Measurements from ENCODE around the gene BLTP1. TPM values are rescaled to one million over a fixed set of nuclear protein-coding genes. Genes with fewer than 3 reads are reported as not detected.

BLTP1 gene
- total RNA-seq, 1 donor from 2014 or later, result 41.6 TPM

GRCh38 chr4:122118243-122118642 is 33.9 kb upstream of the BLTP1 start:
- TF ChIP-seq, protein P1, sequence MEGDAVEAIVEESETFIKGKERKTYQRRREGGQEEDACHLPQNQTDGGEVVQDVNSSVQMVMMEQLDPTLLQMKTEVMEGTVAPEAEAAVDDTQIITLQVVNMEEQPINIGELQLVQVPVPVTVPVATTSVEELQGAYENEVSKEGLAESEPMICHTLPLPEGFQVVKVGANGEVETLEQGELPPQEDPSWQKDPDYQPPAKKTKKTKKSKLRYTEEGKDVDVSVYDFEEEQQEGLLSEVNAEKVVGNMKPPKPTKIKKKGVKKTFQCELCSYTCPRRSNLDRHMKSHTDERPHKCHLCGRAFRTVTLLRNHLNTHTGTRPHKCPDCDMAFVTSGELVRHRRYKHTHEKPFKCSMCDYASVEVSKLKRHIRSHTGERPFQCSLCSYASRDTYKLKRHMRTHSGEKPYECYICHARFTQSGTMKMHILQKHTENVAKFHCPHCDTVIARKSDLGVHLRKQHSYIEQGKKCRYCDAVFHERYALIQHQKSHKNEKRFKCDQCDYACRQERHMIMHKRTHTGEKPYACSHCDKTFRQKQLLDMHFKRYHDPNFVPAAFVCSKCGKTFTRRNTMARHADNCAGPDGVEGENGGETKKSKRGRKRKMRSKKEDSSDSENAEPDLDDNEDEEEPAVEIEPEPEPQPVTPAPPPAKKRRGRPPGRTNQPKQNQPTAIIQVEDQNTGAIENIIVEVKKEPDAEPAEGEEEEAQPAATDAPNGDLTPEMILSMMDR (IDR thresholded peaks at IDR 0.05), result no peak
- Mint-ChIP-seq H3K27ac (ENCODE audit: unreplicated experiment) (no peak overlapping the region), H3K9me3 (ENCODE audit: unreplicated experiment) (no peaks in the 10 kb centered on the region), H3K36me3 (ENCODE audit: unreplicated experiment) (no peaks in the 10 kb centered on the region), H3K4me3 (ENCODE audit: unreplicated experiment) (no peak overlapping the region), H3K27me3 (ENCODE audit: unreplicated experiment) (no peaks in the 10 kb centered on the region), H3K4me1 (ENCODE audit: unreplicated experiment) (peaks cover 3% of the 10 kb centered on the region)
- no peak for DNase-seq (ENCODE audit: extremely low spot score, unreplicated experiment)

GRCh38 chr4:122119739-122120138 is 32.4 kb upstream of the BLTP1 start:
- H3K4me3 Mint-ChIP-seq (ENCODE audit: unreplicated experiment), result no peak overlapping the region
- TF ChIP-seq, protein P1 (IDR thresholded peaks at IDR 0.05), result no peak
- no peak overlapping the region for H3K27ac Mint-ChIP-seq (ENCODE audit: unreplicated experiment)
- no peak for DNase-seq (ENCODE audit: extremely low spot score, unreplicated experiment)
- no peaks in the 10 kb centered on the region for H3K9me3 Mint-ChIP-seq (ENCODE audit: unreplicated experiment)
- H3K27me3 Mint-ChIP-seq (ENCODE audit: unreplicated experiment), result no peaks in the 10 kb centered on the region
- H3K4me1 Mint-ChIP-seq (ENCODE audit: unreplicated experiment), result peaks cover 3% of the 10 kb centered on the region
- no peaks in the 10 kb centered on the region for H3K36me3 Mint-ChIP-seq (ENCODE audit: unreplicated experiment)

DNA sequence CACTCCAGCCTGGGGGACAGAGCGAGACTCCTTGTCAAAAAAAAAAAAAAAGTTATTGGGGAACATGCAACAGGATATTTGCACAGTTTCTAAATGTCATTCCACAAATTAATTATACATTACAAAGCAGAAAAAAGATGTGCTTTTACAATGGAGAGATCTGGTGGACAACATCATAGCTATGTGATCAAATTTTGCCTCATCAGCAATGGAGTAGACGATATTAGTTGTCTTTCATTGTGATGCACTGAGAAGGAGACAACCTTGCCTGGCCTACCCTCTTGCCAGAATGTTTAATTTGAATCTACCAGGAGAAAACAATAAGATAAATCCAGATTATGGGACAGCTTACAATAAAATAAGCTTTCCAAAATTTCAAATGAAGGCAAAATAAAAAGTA is 30.5 kb upstream of the BLTP1 start:
- no peaks in the 10 kb centered on the region for H3K36me3 Mint-ChIP-seq (ENCODE audit: unreplicated experiment)
- DNase-seq (ENCODE audit: extremely low spot score, unreplicated experiment), result no peak
- no peak overlapping the region for H3K4me3 Mint-ChIP-seq (ENCODE audit: unreplicated experiment)
- no peaks in the 10 kb centered on the region for H3K9me3 Mint-ChIP-seq (ENCODE audit: unreplicated experiment)
- H3K4me1 Mint-ChIP-seq (ENCODE audit: unreplicated experiment), result peaks cover 3% of the 10 kb centered on the region
- no peaks in the 10 kb centered on the region for H3K27me3 Mint-ChIP-seq (ENCODE audit: unreplicated experiment)
- no peak overlapping the region for H3K27ac Mint-ChIP-seq (ENCODE audit: unreplicated experiment)
- TF ChIP-seq, protein P1 (IDR thresholded peaks at IDR 0.05), result no peak

DNA sequence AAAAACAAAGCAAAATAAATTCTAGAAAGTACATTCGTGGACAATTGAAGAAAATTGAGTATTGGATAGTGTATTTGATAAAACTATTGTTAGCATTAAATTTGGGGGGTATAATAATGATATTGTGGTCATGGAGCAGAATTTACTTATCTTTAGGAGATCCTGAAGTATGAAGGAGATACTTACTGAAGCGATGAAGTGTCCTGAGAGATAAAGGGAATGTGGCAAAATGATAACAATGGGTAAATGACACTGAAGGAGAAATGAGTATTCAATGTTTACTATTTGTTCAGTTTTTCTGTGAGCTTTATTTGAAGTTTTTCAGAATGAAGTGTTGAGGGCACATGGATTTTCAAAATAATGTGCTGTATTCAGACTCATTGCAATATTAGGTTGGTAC is 30.0 kb upstream of the BLTP1 start:
- Mint-ChIP-seq H3K36me3 (ENCODE audit: unreplicated experiment) (no peaks in the 10 kb centered on the region), H3K27ac (ENCODE audit: unreplicated experiment) (no peak overlapping the region), H3K27me3 (ENCODE audit: unreplicated experiment) (no peaks in the 10 kb centered on the region), H3K4me3 (ENCODE audit: unreplicated experiment) (no peak overlapping the region), H3K4me1 (ENCODE audit: unreplicated experiment) (peaks cover 3% of the 10 kb centered on the region), H3K9me3 (ENCODE audit: unreplicated experiment) (no peaks in the 10 kb centered on the region)
- DNase-seq (ENCODE audit: extremely low spot score, unreplicated experiment), result no peak
- TF ChIP-seq, protein P1 (IDR thresholded peaks at IDR 0.05), result no peak

GRCh38 chr4:122129061-122129460 is 23.1 kb upstream of the BLTP1 start:
- H3K4me1 Mint-ChIP-seq (ENCODE audit: unreplicated experiment), result no peaks in the 10 kb centered on the region
- peaks cover 20% of the 10 kb centered on the region for H3K27me3 Mint-ChIP-seq (ENCODE audit: unreplicated experiment)
- TF ChIP-seq, protein P1 (IDR thresholded peaks at IDR 0.05), result no peak
- no peaks in the 10 kb centered on the region for H3K9me3 Mint-ChIP-seq (ENCODE audit: unreplicated experiment)
- DNase-seq (ENCODE audit: extremely low spot score, unreplicated experiment), result no peak
- no peak overlapping the region for H3K4me3 Mint-ChIP-seq (ENCODE audit: unreplicated experiment)
- no peaks in the 10 kb centered on the region for H3K36me3 Mint-ChIP-seq (ENCODE audit: unreplicated experiment)
- no peak overlapping the region for H3K27ac Mint-ChIP-seq (ENCODE audit: unreplicated experiment)
